Left ventricle myocardium superior (tissue), 1 donor: ENCODE results near the gene TRIM43B. TPM values are rescaled to one million over a fixed set of nuclear protein-coding genes. Genes with fewer than 3 reads are reported as not detected.
"Not testable (repeated sequence)": the region's sequence is repeated elsewhere in the genome, so short reads cannot be mapped to it uniquely, and the experiment has no call there.

Experiments
- ATAC-seq: fragments of 200-7000 bp; cut with Tn5 transposase; one replicate; pipeline ENCODE4 v1.9.1; 2020; ENCODE audit warnings: mild to moderate bottlenecking, moderate library complexity
- DNase-seq: peaks from one replicate; pipeline ENCODE4 v3.0.0-alpha.2; 2020
- intact Hi-C: fragments of 100-400 bp; cut with micrococcal nuclease; formaldehyde crosslinking; loops from one replicate; pipeline ENCODE4 v1.11.0; 2022
- long read RNA-seq: library from polyadenylated mRNA; unstranded; transcript quantifications from one replicate; pipeline ENCODE4 v2.0.0, GENCODE V29; 2021
- total RNA-seq: library from RNA; stranded (reverse); fragmentation: NEBNext Ultra II Directional; extraction: Animal tissue kit (Norgen Biotek cat#: 25700); gene quantifications from one replicate; pipeline ENCODE4 v1.2.1, GENCODE V29; 2021
- donor health status: DM: no; HTN: yes; CAD: no; lungs with severe emphysema.

The TRIM43B gene
- total RNA-seq, result not detected
- long read RNA-seq, result 0 reads

- DNase-seq, ATAC-seq, intact Hi-C loops: not testable (repeated sequence)
Measured at GRCh38 chr2:95484654-95485053, at the start of gene TRIM43B. TSS of gene TRIM43B (minus strand) at chr2:95484754. CDS start at chr2:95482714, 2,040 bp downstream.

- ATAC-seq (no peak), DNase-seq (no peak)
- intact Hi-C loops, result no loop called here
Measured at GRCh38 chr2:95531254-95531771, 46.8 kb upstream of the TRIM43B start.

DNA sequence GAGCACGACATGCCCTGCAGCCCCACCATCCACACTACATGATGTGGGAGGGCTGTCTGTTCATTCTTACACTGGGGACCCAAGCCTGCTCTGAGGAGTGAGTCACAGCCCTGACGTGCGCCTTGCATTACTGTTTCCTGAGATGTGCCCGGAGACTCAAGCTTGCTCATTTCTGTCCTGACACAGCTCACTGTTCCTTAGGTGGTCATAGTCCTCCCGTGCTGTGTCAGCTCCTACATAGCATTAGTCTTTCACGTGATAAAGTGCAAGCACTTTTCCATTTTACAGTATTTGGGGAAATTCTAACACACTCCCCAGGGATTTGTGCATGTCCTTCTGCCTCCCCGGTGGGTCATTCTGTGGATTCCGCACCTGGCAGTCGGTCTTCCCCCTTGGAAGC is 46.2 kb upstream of the TRIM43B start:
- ATAC-seq, result no peak
- DNase-seq, result no peak
- intact Hi-C loops, result no loop called here

DNA sequence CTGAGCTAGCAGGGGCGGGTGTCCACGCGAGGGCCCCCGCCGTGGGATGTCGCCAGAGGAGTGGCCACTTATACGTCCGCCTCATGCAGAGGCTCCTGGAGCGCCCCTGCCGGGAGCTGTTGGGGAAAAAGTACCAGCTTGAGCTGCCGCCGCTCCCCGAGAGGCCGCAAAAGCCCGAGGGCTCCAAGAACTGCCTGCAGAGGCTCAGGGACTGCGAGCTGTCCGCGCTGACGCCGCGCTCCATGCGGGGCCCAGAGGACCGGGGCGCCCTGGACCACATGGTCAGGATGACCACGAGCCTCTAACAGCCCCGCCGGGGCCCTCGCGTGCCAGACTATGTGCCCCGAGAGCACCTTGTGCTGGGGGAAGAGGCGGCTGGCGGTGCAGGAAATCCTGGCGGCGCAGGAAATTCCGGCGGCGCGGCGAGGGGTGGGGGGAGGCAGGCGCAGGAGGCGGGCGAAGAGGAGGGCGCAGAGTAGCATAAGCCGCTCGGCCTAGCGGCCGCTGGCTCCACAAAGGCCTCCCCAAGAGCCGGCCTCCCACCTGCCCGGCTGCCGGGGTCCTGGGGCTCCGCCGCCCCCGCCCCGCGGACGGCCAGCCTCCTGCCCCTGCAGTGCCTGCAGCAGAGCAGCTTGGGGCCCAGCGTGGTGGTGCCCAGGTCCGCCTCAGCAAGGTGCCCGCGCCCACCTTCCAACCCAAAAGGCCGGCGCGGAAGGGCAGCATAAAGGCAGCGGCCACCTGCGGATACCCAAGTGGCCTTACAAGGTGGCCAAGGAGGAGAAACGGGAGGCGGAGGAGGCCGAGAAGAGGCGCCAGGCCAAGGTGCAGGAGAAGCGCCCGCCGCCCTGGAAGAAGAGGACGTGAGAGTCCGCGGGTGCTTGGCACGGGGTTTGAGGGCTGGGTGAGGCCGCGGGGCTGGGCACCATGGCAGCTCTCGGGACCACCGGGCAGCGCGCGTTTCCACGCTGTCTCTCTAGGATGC is 42.1 kb upstream of the TRIM43B start:
- ATAC-seq, result peak; percentile 98
- intact Hi-C loops, result no loop called here
- DNase-seq, result peak; percentile 86

- intact Hi-C loops, result no loop called here
- peak; percentile 55 for DNase-seq
- ATAC-seq, result no peak
Measured at GRCh38 chr2:95525294-95526035, 40.9 kb upstream of the TRIM43B start.

GRCh38 chr2:95524195-95524594 is 39.6 kb upstream of the TRIM43B start:
- DNase-seq (no peak), ATAC-seq (no peak)
- intact Hi-C loops, result no loop called here

DNA sequence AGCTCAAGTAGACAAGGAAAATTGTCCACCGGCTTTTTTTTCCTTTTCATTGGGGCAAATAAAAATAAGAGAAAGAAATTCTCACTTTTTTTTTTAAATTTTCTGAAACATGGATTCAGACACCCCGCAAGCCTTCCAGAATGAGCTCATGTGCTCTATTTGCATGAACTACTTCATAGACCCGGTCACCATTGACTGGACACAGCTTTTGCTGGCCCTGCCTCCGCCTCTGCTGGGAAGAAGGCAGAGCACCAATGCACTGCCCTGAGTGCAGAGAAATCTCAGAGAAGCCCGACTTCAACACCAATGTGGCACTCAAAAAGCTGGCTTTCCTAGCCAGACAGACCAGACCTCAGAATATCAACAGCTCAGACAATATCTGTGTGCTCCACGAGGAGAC is 30.2 kb upstream of the TRIM43B start:
- intact Hi-C loops, result no loop called here
- ATAC-seq, result no peak
- no peak for DNase-seq

DNA sequence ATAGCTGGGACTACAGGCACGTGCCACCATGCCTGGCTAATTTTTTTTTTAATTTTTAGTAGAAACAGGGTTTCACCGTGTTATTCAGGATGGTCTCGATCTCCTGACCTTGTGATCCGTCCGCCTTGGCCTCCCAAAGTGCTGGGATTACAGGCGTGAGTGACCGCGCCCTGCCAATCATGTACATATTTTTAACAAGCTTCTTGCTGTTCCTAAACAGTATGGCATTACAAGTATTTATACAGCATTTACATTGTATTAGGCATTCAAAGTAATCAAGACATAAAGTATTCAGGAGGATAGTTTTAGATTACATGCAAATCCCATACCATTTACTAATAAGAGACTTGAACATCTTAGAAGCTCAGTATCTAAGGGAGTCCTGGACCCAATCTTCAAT is 29.7 kb upstream of the TRIM43B start:
- ATAC-seq, DNase-seq, intact Hi-C loops: not testable (repeated sequence)

DNA sequence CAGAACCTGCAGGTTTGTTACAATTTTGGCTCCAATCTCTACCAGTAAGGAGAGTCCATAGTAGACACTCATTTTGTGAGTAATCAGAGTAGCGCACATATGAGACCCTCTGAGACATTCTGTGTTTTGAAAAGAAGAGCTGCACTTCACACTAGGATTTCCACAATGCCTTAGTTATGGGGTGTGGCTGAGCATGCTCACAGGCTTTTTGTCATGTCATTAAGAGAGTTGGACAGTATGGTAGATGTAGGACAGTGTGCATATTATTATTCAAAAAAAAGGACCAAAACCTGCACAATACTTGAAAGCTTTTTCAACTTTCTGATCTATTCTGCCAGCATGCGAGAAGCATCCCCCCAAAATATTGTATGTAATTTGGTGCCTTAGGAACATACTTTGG is 24.9 kb upstream of the TRIM43B start:
- no peak for DNase-seq
- ATAC-seq, result no peak
- intact Hi-C loops, result no loop called here

DNA sequence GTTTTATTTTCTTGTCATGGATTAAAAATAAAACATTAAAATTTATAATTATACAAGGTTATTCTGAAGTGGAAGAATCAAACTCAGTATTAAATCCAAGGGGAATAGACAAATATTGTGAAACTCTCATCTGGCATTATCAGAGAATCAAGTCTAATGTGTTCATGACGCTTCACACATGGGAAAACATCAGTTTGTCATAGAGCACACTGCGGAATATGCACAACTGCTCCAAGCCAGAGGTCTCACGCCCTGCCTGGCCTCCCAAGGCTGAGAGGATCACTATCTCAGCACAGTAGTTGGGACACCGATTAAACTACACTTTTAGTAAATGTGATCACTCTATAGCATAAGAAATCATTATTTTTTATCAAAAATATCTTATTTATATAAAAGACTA is 20.7 kb upstream of the TRIM43B start:
- ATAC-seq (no peak), DNase-seq (no peak)
- intact Hi-C loops, result no loop called here

GRCh38 chr2:95500854-95501253 is 16.3 kb upstream of the TRIM43B start:
- ATAC-seq (no peak), DNase-seq (no peak)
- intact Hi-C loops, result no loop called here

- intact Hi-C loops, DNase-seq, ATAC-seq: not testable (repeated sequence)
Measured at GRCh38 chr2:95492076-95492475, 7.5 kb upstream of the TRIM43B start.

DNA sequence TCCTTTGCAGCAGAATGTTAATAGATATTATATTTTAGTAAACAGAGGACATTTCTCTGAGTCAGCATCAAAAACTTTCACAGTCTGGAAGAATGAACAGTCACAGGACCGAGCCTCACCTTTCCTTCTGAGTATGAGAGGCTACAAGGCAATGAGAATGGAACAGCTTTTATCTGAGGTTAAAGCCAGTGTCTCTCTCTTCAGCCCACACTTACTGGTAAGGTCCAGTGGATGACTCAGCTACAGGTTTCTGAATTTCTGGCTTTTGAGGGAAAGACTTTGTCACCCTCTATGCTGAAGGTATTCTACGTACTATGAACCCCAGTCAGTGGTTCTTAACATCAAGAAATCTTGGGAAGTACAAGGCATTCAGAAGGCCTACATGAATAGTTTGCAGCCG is 9.5 kb downstream of the TRIM43B start:
- DNase-seq, ATAC-seq, intact Hi-C loops: not testable (repeated sequence)

GRCh38 chr2:95467984-95468383 is 16.6 kb downstream of the TRIM43B start:
- ATAC-seq, result peak; percentile 82
- DNase-seq, intact Hi-C loops: not testable (repeated sequence)

- DNase-seq, ATAC-seq, intact Hi-C loops: not testable (repeated sequence)
Measured at GRCh38 chr2:95466572-95466971, 18.0 kb downstream of the TRIM43B start.

DNA sequence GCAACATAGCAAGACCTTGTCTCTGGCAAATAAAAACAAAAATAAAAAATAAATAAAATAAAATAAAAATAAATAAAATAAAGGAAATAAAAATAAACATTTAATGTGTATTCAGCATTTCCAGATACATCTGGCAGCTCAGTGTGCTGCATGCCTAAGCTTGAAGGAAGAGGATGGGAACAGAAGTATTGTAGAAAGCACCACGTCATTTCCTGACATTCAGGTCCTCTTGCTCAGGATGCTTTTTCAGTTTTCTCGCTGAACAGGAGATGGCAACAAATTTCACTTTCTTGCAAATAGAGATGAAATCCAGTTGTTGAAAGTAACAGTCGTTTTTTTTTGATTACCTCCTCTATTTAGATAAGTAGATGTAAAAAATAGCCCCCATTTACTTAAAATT is 21.3 kb downstream of the TRIM43B start:
- DNase-seq, intact Hi-C loops, ATAC-seq: not testable (repeated sequence)

GRCh38 chr2:95445317-95445716 is 39.2 kb downstream of the TRIM43B start:
- intact Hi-C loops, DNase-seq: not testable (repeated sequence)
- peak; percentile 83 for ATAC-seq

- peak; percentile 78 for ATAC-seq
- DNase-seq, intact Hi-C loops: not testable (repeated sequence)
Measured at GRCh38 chr2:95442474-95443099, 42.0 kb downstream of the TRIM43B start.

DNA sequence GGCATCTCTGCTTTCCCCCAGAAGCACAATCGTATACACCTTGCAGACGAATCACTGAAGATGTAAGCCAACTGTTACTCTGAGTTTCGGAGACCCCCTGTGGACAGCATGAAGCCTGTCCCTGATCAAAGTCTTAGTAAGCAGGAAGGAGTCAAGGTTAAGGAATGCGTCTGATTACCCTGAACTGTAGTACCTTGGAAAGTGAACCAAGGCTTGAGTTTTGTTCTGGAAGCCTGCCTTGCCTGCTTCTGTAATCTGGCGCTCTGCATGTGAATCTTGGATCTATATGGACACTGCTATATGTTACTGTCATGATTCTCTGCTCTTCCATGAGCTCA is 48.7 kb downstream of the TRIM43B start:
- intact Hi-C loops, ATAC-seq, DNase-seq: not testable (repeated sequence)
